ELF-1 (cell line): ENCODE measurements around the gene ANO7.

ENCODE experiments used
- DNase-seq: peaks from one replicate; pipeline ENCODE4 v3.0.0-alpha.2; 2016; ENCODE audit warnings: low read depth, low spot score

ANO7 gene

DNA sequence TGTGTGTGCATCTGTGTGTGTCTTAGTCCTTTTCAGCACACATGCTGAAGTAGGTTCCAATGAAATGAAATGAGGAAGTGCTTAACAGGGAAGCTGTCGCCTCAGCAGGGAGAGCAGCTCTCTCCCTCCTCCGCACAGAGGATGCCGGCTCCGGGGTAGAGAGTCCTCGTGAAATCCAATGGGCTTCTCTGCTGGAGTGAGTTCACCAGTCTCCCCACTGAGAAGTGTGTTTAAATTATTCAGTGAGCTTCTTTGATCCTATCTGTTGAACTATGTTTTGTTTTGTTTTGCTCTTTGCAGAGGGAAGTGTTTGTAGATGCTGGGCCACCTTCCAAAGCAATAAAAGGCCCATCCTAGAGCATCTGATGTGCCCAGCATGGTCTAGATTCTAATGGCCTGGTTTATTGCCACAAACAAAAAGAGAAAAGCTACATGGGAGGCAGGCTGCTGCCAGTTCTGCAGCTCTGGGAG is 31.5 kb upstream of the ANO7 start:
- peak; percentile 11 for DNase-seq

DNA sequence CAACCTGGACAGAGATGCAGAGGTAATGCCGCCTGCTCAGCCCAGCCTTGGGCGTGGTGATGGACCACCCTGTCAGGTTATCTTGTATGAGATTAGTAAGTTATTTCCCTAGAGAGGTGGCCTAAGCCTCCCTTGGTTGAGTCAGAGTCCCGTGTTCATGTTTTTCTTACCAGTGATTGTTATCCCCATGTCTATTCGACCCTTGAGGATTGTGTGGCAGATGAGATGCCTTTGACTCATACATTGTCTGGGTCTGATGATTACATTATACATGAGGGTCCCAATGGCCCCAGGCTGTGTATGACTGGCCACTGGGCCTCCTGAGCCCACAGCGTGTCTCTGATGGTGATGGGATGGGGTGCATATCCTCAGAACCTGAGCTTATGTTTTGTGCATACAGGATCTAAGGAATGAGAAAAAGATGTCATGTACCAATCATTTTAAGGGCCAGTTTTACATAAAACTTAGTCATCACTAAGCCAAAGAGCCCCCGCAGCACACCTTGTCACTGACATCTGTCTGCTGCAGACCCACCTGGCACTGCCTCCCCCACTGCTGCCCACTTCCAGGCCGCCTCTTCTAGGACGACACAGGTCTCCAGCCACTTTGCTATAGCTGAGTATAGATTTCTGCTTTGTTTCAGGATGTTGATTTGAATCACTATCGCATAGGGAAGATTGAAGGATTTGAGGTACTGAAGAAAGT is 30.5 kb upstream of the ANO7 start:
- no peak for DNase-seq

DNA sequence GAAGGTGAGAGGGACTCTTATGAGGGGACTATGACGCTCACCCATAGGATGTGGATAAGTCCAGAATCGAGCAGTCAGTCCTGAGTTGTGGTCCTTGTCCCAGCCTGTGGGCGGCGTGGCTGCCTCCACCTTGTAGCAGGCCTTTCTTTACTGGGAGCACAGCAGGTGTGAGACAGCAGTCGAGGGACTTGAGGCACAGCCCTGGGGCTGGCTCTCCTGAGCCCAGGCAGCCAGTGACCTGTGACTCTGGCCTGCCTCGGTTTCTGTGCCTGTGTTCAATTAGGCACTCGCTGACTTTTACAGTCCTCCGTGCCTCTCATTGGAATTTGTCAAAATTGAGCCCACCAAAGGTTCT is 30.0 kb upstream of the ANO7 start:
- DNase-seq: no peak

DNA sequence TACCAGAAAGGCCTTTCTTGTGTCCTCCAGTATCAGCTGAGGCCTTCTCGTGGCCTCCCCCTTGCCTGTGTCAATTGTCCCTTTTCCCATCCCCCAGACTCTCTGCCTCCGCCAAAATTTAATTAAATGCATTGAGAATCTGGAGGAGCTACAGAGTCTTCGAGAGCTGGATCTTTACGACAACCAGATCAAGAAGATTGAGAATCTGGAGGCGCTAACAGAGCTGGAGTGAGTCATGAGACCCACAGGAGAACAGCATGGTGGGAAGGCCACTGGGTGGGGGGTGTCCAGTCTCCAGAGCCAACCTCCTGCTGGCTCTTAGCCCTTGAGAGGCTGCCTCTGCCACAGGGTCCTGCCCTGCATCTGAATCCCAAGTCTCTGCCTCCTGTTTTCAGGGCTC is 29.4 kb upstream of the ANO7 start:
- no peak for DNase-seq

DNA sequence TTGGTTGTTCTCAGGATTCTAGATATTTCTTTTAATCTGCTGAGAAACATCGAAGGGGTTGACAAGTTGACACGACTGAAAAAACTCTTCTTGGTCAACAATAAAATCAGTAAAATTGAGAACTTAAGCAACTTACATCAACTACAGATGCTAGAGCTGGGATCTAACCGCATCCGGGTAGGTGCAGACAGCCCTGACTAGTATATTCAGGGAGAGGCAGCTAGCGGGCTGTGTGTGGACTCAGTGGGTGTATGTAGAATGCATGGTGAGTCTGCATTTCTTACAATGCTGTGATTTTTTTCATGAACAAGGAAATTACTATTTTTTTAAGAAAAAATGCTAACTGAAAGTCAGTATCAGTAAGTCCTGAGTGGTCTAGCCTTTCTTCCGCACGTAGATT is 28.2 kb upstream of the ANO7 start:
- no peak for DNase-seq

DNA sequence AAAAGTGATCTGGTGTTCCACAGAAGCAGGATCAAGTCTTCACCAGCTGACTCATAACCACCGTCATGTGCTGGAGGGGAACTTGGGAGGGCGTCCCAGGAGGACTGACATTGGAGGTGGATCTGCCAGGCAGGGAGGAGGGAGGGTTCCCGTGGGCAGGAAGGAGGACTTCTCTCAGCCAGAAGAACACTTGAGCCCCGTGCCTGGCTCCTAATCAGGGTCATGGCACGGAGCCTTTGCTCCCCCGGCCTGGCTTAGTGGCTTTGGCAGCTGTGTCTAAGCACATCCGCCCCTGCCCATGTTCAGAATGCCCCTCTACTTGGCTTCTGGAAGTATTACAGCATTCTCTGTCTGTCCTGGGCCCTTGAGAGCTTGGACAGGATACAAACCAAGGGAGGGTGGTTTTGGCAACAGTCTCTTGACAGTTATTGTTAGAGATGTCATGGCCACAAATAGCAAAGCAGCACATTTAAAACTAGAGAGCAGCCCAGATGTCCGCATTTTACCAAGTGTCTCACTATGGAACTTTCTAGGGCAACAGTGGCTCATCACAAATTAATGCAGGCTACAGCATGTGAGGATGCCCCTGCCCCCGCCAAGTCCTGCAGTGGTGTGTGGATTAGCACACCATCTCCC is 26.7 kb upstream of the ANO7 start:
- no peak for DNase-seq

DNA sequence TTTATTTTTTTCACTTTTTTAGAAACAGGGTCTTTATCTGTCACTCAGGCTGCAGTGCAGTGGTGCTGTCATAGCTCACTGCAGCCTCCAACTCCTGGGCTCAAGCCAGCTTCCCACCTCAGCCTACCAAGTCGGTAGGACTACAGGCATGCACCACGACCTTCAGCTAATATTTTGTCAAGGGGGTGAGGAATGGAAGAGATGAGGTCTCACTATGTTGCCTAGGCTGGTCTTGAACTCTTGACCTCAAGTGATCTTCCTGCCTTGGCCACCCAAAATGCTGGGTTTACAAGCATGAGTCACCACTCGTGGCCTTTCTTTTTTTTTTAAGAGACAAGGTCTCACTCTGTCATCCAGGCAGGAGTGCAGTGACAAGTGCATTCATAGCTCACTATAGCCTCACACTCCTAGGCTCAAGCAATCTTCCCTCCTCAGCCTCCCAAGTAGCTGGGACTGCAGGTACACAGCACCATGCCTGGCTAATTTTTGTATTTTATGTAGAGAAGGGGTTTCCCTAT is 24.8 kb upstream of the ANO7 start:
- DNase-seq: no peak

DNA sequence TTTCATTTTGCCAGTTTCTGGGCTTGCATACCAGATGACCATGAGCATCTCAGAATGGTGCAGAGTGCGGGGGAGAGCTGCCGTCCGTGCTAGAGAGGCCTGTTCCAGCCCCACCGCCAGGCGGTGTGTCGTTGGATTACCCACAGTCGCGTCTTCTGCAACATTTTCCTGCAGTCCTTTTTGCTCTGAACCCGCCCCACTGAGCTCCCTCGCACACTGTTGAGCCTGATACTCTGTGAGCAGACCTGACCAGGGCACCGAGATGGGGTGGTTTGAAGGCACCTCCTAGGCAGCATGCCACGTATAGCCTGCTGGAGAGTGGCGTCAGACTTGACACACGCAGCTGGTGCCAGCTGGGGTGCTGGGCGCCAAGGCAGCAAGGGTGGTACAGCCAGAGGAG is 20.1 kb upstream of the ANO7 start:
- no peak for DNase-seq

DNA sequence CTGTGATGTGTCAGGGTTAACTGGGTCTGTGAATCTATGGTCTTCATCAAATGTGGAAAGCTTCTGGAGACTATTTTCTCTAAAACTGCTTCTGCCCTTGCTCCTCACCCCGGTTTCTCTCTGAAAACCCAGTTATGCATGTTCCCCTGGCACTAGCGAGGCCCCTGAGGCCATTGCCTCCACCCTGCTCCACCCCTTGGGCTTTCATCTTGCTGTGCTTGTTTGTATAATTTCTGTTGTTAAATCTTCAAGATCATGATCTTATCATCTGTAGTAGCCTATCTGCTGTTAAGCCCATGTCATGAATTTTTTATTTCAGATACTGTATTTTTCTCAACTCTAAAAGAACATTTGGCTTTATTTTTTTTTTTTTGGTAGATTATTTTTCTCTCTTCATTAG is 14.9 kb upstream of the ANO7 start:
- no peak for DNase-seq

DNA sequence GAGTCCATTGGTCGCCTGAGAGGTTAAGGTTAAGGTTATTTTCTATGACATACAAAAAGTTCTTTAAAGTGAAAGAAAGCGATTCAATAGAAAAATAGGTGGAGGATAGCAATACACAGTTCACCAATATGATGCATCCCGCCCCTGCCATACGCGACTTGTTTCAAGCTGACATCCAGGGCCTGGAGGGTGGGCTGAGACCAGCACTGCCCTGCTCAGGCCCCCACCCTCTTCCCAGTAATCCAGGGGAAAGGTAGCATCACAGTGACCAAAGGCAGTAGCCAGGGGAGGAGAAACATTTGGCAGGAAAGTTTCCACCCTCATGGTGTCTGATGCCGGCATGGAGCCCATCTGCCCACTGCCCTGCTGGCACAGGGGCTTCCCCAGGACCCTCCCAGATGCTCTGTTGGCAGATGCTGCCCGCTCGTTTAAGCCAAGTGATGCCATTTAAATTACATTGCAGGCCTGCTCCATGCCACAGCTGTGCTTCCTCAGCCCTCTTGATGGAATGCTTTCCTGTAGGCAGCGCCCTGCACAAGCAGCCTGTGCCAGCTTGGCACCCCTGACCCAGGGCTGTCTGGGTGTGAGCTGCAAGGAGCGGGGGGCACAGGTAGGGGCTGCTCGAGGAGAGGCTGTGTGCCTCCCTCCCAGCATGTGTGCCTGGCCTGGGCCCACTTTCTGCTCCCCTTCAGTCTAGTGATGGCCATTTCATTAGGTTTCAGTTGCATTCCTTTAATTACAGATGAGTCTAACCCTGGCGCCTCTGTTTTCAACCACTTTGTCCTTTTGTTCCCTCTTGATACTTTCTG is 10.7 kb upstream of the ANO7 start:
- no peak for DNase-seq

DNA sequence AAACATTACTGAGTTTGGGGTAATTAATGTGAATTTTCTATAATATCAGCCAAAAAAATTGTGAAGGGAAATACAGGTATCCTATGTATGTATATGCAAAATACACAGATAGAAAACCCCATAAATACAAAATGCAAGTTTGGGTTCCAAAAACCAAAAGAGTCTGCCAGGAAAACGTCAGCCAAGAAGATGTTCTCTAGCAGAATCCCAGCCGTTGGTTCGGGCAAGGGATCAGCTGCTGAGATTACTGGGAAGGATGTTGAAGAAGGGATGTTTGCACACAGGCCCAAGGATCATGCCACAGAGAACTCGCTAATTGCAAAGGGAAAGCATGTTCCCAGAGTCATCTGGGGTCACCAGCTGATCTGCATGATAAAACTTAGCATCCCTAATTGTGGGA is 9.5 kb upstream of the ANO7 start:
- DNase-seq: no peak

DNA sequence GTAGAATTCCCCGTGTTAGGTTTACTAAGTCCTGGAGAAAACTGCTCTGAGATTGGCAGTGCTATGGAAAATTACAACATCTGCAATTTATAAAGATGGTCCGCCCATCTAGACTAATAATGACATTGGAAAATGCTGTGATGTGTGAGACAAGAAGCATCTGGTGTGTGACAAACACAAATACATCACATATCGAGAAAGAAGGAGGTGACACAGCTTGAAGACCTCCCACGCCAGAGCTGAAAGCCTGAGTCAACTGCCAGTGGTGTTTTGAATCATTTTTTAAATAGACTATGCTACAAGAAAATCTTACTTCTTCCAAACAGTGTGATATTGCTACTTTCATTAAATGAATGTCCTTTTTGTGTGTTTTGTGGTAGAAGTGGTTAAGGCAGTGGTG is 8.6 kb upstream of the ANO7 start:
- DNase-seq: no peak

DNA sequence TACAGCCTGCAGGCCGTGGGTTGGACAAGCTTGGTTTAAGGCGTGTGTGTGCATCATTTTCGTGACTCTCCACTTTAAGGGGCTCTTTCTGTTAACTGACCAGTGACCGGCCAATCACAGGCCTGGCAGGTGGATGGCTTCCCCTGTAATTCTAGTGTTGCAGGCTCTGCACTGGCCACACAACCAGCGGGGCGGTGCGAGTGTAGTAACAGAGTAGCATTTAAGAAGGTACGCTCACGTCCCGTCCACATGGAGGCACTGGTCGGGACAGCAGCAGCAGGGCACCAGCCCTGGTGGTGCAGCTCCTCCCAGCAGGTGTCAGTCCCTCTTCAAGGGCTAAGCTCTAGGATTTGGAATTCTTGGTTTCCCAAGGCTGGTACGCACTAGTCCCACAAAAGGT is 8.0 kb upstream of the ANO7 start:
- DNase-seq: peak; percentile 83

DNA sequence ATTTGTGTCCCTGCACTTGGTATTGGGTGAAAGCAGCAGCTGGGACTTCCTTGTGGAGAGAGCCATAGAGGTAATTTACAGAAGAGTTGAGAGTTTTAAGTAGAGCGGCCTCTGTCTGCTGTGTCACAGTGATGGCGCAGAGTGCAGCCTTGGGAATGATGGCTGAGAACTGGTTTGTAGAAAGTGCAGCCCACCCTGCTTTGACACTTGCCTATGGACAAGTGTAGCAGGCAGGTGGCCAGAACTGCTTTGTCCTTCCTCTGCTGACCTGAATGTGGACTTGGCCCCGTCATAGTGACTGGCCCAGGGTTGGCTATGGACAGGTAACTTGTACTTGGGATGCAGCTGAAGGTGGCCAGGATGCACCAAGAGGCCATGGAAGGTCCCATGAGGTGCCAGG is 6.4 kb upstream of the ANO7 start:
- no peak for DNase-seq

DNA sequence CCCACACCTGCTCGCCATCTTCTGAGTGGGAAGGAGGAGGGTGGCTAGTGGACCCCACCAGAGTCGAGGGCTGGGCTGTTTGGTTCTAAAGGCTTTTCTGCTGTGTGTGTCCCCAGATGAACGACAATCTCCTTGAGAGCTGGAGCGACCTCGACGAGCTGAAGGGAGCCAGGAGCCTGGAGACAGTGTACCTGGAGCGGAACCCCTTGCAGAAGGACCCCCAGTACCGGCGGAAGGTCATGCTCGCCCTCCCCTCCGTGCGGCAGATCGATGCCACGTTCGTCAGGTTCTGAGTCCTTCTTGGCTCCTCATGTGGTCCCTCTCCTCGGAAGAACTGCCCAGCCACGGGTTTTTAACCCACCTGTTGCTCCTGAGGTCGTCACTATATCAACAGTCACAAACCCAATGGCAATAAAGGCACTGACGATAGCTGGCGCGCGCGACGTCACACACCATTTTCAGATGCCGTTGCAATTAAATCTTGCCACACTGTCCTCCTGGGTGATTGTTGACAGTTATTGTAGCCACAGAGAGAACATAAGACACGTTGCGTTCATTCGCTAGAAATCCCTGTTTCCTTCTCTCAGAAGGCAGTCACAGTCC is 5.8 kb upstream of the ANO7 start:
- no peak for DNase-seq

DNA sequence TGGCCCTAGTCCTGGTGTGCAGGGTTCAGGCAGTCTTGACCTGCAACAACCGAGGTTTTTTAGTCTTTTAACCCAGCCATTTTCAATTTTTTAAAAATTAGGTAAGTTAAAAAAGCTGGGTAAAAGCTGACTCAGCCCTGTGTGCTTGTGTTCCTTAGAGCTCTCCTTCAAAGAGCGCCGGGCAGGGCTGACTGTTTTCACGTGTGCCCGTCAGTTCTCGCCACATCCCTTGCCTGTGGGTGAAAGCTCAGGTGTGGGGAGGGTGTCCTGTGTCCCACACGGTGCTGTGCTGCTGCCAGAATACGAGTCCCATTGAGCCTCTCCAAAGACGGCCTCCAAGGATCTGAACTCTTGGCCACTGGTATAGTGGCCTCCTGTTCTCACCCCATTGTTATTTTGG is 5.3 kb upstream of the ANO7 start:
- DNase-seq: no peak

DNA sequence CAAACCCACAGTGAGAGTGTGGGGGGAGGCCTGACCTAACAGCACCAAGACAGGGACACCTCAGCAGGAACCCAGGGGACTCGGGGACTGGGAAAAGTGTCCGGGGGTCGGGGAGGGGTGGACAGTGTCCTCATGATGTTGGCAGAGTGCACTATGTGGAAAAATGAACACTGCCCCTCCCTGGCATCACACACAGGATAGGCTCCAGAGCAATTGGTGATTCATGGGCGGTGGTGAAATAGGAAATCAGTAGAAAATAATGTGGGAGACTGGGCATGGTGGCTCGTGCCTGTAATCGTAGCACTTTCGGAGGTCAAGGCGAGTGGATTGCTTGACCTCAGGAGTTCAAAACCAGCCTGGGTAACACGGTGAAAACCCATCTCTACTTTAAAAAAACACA is 3.6 kb upstream of the ANO7 start:
- no peak for DNase-seq

DNA sequence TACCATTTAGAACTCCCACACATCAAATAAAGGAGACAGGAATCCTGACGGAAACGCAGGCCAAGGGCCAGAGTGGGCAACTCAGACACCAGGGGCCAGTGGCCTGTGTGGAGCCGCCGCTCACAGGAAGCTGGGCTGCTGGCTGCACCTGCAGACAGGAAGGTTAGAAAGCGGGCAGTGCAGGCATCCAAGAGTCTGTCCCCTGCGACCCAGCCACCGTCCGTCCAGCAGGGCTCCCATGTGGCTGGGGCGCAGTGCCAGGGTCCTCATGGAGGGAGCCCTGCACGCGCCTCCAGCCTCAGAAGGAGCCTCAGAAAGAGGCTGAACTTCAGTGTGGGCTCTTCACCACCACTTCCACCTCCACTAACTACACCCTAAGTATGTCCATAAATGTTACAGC is 2.5 kb upstream of the ANO7 start:
- no peak for DNase-seq

DNA sequence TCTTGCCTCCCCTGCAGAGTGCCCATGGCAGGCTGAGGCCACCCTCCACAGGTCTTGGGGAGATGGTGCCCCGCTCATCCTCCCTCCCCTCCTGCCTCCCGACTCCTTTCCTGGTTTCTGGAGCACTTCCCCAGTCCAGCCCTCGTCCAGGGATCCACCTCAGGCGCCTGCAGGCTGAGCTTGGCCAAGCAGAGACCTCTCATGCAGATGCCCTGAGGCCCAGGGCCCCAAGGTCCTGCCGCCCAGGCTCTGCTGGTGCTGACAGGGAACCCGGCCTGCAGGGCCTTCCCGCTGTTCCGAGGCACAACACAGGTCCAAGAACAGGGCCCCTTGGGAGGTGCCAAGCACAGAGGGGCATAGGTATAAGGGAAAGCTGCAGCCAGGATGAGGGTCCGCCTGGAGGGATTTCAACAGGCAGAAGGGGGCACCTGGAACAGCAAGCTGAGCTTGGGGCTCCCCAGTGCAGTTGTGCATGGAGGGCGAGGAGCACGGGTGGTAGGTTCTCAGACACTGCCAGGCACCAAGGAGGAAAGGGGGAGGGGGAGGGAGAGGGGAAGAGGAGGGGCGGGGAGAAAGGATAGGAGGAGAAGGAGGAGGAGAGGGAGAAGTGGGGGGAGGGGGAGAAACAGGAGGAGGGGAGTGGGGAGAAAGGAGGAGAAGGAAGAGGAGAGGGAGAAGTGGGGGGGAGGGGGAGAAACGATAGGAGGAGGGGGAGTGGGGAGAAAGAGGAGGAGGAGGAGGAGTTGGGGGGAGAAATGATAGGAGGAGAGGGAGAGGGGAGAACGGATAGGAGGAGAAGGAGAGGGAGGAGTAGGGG is 1.2 kb upstream of the ANO7 start:
- DNase-seq: no peak

DNA sequence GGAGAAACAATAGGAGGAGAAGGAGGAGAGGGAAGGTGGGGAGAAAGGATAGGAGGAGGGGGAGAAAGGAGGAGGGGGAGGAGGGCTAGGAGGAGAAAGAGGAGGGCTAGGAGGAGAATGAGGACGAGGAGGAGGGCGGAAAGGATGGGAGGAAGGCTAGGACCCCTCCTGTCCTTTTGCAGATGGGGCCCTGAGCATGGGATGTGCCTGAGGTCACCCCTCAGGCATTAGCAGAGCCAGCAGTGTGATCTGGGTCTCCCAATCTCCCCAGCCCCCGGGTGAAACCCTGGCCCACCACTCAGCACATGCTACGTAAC is 601 bp upstream of the ANO7 start:
- no peak for DNase-seq

DNA sequence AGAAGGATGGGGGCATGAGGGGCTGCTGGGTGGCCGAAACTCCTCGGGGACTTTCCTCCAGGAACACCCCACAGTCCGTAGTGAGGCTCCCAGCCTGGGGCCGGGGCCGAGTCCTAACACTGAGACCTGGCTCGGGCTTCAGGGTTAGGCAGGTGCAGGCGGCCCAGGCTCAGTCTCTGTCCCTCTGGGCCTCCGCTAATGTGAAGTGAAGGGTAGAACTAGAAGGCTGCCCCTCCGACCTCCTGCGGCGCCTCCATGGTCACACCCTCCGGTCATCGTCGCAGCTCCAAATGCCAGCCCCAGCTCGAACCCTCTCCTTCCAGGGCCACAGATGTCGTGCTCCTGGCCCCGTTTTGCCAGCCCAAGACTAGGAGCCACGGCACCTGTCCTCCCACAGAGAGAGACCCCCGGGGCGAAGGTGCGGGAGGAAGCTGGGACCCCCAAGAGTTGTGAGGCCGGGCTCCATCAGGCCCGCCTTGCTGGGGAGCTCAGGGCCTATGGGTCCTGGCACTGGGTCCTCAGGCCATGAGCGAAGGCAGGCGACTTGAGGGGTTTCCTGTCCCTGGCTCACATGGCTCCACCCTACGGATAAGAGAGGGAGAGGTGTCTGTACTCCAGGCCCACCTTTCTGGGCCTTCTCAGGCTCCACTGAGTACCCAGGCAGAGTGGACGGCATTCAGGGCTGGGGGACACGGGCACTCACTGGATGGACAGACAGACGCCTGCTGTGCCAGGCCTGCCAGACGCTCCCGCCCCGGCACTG is 797 bp downstream of the ANO7 start:
- DNase-seq: no peak
